ENCODE data around the gene ZNF860.
"Not testable (repeated sequence)": the region's sequence is repeated elsewhere in the genome, so short reads cannot be mapped to it uniquely, and the experiment has no call there.

ZNF860 gene

GRCh38 chr3:31999907-32000439 lies 18.4 kb downstream of the ZNF860 start:
- DNase-seq (ENCODE audit: low spot score), result no peak

GRCh38 chr3:32000877-32001276 lies 19.3 kb downstream of the ZNF860 start:
- no peak for DNase-seq (ENCODE audit: low spot score)

DNA sequence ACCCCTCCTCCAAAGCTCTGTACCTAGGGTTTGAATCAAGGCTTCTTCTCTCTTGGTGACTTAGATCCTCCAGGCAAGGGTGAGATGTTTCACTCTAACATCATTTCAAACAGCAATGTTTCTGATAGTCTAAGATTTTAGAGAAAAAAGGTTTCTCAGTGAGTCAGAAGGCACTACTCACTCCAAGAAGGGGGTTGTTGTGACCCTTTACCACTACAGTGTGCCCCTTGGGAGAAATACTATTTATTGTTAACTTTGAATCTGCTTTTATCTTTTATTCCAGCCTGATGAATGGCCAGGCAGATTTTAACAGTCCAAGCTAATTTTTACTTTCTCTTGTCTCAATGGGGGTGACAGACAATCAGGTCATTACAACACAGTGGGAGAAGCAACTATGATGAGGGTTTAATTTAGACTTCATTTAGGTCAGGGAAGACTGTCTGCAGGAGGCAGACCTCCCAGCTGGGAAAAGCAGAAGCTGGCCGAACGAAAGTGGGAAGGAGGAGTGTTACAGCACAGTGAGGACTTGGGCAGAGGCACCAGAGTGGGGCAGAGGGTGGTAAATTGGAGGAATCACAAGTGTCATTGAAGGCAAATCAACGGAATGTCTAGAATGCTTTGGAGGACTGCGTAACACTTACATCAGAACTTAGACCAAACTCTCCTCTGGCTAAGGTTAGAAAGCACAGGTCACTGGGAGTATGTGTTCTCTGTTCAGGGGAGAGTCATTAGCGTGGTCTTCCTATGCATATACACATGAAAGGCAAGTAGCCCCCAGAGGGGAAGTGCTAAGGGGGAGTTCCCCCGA lies 21.2 kb downstream of the ZNF860 start:
- no peak for DNase-seq (ENCODE audit: low spot score)

DNA sequence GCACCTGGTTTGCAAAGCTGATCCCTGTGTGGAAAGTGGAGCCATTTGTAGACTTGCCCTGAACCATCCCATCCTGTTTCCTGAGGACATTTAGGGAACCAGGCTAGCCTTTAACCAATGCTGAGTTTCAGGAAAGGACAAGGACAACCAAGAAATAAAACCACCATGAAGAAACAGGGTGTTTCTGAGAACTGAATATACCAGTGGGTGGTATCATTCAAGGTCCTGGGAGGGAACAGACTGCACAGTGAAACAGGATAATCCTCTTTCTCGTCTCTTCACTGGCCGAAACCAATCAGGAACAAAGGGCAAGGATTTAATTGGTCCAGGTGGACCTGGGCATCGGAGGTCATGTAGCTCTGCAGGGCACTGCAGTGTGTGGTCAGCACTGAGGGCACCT lies 21.8 kb downstream of the ZNF860 start:
- no peak for DNase-seq (ENCODE audit: low spot score)

DNA sequence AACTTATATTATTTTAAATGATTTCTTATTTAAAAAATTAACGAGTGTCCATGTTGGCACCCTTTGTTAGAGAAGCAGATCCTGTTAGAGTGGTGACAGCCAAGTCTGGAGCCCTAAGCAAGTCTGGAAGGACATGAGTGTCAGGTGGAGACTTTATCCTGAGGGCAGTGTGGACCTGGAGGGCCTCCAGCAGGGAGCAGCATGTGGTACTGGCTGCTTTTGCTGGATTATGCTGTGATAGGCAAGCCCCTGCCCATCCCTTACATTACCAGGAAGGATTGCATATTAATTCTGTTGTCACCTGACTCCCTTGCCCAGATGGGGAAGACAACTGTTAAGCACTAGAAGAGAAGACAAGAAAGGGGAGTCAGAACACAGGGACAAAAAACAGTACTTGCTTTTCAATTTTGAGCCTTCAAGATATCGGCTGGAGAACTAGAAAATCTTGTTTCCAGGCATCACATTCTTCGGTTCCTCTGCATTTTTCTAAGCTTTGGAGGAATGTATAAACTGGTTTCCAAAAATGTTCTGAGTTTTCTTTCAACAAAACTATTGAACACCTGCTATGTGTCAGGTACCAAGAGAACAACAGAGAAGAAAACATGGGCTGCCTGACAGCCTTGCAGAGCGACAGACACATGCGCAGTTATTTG lies 22.7 kb downstream of the ZNF860 start:
- DNase-seq (ENCODE audit: low spot score), result no peak

DNA sequence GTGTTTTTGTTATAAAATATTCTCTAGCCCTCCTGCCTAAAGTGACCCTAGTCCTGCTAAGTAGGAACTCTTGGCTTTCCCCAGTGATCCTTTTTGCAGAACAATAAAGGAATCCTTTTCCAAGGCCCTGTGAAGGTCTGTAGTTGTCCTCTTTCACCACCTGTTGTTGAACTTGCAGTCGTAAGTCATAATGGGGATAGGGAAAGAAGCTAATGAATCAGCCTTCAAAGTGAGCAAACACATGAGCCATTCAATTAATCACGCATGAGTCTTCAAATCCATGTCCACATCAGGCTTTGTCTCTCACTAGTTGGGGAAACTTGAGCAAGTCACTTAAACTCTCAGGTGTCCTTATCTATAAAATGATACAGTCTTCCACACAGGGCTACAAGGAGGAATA lies 27.6 kb downstream of the ZNF860 start:
- no peak for DNase-seq (ENCODE audit: low spot score)

DNA sequence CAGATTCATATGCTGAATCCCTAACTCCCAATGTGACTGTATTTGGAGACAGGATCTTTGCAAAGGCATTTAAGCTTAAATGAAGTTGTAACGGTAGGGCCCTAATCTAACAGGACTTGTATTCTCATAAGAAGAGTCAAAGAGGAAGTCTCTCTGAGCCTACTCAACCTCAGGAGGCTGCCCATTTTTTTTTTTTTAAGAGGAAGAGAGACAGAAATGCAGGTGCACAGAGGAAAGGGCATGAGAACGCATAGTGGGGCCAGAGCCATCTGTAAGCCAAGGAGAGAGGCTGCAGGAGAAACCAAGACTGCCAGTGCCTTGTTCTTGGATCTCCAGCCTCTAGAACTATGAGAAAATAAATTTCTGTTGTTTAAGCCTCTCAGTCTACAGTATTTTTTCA lies 28.4 kb downstream of the ZNF860 start:
- no peak for DNase-seq (ENCODE audit: low spot score)

GRCh38 chr3:32010699-32011098 lies 29.1 kb downstream of the ZNF860 start:
- DNase-seq (ENCODE audit: low spot score), result not testable (repeated sequence)

GRCh38 chr3:32015638-32016037 lies 34.1 kb downstream of the ZNF860 start:
- not testable (repeated sequence) for DNase-seq (ENCODE audit: low spot score)

DNA sequence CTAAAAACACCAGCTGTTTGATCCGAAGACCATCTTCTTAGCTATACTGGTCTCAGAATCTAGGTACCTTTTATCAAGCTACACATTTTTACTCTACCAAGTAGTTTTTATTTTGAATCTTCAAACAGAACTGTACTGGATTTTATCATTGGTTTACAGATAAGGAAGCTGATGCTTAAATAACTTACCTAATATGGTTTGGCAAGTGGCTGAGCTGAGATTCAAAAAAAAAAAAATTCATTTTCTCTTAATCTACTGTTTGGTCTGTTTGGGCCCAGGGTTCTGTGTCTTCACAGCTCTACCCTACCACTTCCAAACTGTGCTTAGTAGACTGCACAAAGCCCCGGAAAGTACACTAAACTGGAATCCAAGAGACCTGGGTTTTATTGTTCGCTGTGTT lies 35.7 kb downstream of the ZNF860 start:
- no peak for DNase-seq (ENCODE audit: low spot score)

DNA sequence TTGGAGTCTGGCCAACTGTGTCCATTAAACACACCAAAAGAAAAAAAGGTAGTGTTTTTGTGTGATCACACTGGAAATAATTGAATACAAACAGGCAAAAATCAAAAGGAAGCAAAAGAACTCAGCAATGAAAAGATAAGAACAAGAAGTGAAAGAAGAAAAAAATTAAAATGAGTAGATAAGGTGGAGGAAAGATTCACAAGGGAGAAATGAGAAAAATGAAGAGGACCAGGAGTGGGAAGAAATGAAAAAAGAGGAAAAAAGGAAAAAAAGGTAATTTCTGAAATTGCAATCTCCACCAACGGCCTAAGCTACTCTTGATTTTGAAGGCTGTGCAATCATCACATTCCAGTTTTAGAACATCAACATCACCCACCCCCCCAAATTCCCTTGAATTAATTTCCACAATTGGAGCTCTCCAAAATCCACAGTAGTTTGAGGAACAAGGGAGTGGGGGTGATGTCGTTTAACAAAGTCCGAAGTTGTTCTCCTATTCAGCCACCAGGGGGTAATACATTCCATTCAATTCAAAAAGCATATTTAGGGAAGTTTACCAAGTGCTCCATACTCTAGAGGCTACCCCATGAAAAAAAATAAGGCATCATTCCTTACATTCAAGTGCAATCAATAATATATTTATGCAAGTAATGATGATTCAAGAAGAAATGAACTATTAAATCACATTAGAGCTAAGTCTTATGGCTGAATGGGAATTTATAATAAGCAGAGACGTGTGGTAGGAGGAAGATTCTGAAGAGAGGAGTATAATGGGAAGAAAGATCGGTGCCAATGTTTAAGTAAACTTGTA lies 37.4 kb downstream of the ZNF860 start:
- peak; percentile 61 for DNase-seq (ENCODE audit: low spot score)

- DNase-seq (ENCODE audit: low spot score), result no peak
Measured at GRCh38 chr3:32021155-32021554, 39.6 kb downstream of the ZNF860 start.

DNA sequence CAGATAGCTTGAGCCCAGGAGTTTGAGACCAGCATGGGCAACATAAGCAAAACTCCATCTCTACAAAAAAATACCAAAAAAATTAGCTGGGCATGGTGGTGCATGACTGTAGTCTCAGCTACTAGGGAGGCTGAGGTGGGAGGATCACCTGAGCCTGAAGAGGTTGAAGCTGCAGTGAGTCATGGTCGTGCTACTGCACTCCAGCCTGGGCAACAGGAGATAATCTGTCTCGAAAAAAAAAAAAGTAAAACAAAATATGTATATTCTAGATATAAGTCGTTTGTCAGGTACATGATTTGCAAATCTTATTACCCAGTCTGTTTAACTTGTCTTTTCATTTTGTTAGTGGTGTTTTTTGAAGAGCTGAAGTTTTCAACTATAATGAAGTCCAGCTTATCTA lies 40.2 kb downstream of the ZNF860 start:
- DNase-seq (ENCODE audit: low spot score), result no peak

DNA sequence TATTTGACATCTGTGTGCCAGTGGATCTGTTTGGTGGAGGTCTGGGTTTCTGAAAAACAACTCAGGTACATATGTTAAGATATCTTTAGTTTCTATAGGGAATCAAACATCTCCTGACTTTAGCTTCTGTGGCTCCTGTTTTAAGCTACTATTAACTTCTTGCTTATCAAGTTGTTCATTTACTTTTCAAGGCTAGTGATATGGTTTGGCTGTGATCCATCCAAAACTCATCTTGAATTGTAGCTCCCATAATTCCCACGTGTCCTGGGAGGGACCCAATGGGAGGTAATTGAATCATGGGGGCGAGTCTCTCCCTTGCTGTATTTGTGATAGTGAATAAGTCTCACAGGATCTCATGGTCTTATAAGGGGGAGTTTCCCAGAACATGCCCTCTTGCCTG lies 41.4 kb downstream of the ZNF860 start:
- DNase-seq (ENCODE audit: low spot score), result no peak

GRCh38 chr3:32026593-32026992 lies 45.0 kb downstream of the ZNF860 start:
- DNase-seq (ENCODE audit: low spot score), result no peak

DNA sequence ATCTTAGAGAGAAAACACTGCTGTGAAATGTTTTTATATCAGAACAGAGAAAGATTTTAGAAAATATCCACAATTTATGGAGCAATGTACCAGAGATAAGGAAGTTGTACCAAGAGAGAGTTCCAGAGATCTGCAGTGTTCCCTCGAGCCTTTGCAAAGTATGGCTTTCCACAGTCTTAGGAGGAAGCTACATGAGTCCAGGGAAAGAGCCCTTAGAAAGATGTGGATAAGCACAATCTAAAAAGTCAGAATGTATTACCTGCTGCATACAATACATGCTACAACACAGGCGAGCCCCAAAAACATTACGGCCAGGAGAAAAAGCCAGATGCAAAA lies 56.4 kb downstream of the ZNF860 start:
- DNase-seq (ENCODE audit: low spot score), result no peak

GRCh38 chr3:32041316-32041715 lies 59.8 kb downstream of the ZNF860 start:
- no peak for DNase-seq (ENCODE audit: low spot score)

Data from LoVo (cell line).